EL (cell line): ENCODE measurements around the gene URM1.
A peak's percentile ranks its signal among the peaks of the same experiment; 100 is the strongest.

Experiments used
- DNase-seq: peaks from one replicate; pipeline ENCODE4 v3.0.0-alpha.2; 2016

The URM1 gene

GRCh38 chr9:128349772-128350171 lies 21.4 kb upstream of the URM1 start:
- no peak for DNase-seq

GRCh38 chr9:128355451-128355850 lies 15.7 kb upstream of the URM1 start:
- no peak for DNase-seq

- DNase-seq = no peak
Observed at GRCh38 chr9:128358090-128358489, 13.1 kb upstream of the URM1 start.

- no peak for DNase-seq
Observed at GRCh38 chr9:128358861-128359260, 12.3 kb upstream of the URM1 start.

GRCh38 chr9:128360826-128361225 lies 10.3 kb upstream of the URM1 start:
- no peak for DNase-seq

GRCh38 chr9:128361296-128361985 lies 9.7 kb upstream of the URM1 start:
- DNase-seq = no peak

- DNase-seq = peak; percentile 85
Observed at GRCh38 chr9:128361986-128362646, 9.1 kb upstream of the URM1 start.

GRCh38 chr9:128362774-128363173 lies 8.4 kb upstream of the URM1 start:
- DNase-seq = no peak

- DNase-seq = no peak
Observed at GRCh38 chr9:128365525-128365924, 5.6 kb upstream of the URM1 start.

- DNase-seq = no peak
Observed at GRCh38 chr9:128369024-128369706, 2.0 kb upstream of the URM1 start.

GRCh38 chr9:128370367-128370751 lies 815 bp upstream of the URM1 start:
- DNase-seq = no peak

- no peak for DNase-seq
Observed at GRCh38 chr9:128371630-128372117, 500 bp downstream of the URM1 start.

GRCh38 chr9:128372188-128372641 lies 1.0 kb downstream of the URM1 start:
- DNase-seq = peak; percentile 69

- DNase-seq = no peak
Observed at GRCh38 chr9:128372784-128373183, 1.6 kb downstream of the URM1 start.

- DNase-seq = no peak
Observed at GRCh38 chr9:128374221-128374675, 3.1 kb downstream of the URM1 start.

GRCh38 chr9:128375865-128376264 lies 4.7 kb downstream of the URM1 start:
- no peak for DNase-seq

- DNase-seq = no peak
Observed at GRCh38 chr9:128382261-128382660, 11.1 kb downstream of the URM1 start.

- no peak for DNase-seq
Observed at GRCh38 chr9:128383007-128383753, 12.0 kb downstream of the URM1 start.

- no peak for DNase-seq
Observed at GRCh38 chr9:128383791-128384190, 12.6 kb downstream of the URM1 start.

GRCh38 chr9:128384801-128385495 lies 13.8 kb downstream of the URM1 start:
- no peak for DNase-seq

GRCh38 chr9:128385496-128386460 lies 14.6 kb downstream of the URM1 start:
- no peak for DNase-seq
